Lower lobe of right lung (tissue), 2 donors: ENCODE data around the gene PHYH. TPM values are rescaled to one million over a fixed set of nuclear protein-coding genes. Genes with fewer than 3 reads are reported as not detected.

Experiments
- ATAC-seq, 2 donors: fragments of 200-7000 bp; cut with Tn5 transposase; one replicate each; pipeline ENCODE4 v1.9.1; 2020 to 2022; ENCODE audit warnings: mild to moderate bottlenecking in 2 of 2, moderate library complexity in 2 of 2
- DNase-seq: peaks from one replicate; pipeline ENCODE4 v3.0.0-alpha.2; 2020
- H3K27ac ChIP-seq: fragments of 200-600 bp; one replicate; pipeline ENCODE4 v1.8.0; 2022
- H3K27me3 ChIP-seq: fragments of 200-600 bp; one replicate; pipeline ENCODE4 v1.8.0; 2022; ENCODE audit warnings: low read depth
- H3K36me3 ChIP-seq: fragments of 200-600 bp; one replicate; pipeline ENCODE4 v1.8.0; 2022; ENCODE audit warnings: mild to moderate bottlenecking
- H3K4me1 ChIP-seq: fragments of 200-600 bp; one replicate; pipeline ENCODE4 v1.8.0; 2022
- H3K4me3 ChIP-seq: fragments of 200-600 bp; one replicate; pipeline ENCODE4 v1.8.0; 2022; ENCODE audit warnings: mild to moderate bottlenecking
- H3K9me3 ChIP-seq: fragments of 200-600 bp; one replicate; pipeline ENCODE4 v1.8.0; 2022
- intact Hi-C: fragments of 100-400 bp; cut with DNase I; formaldehyde crosslinking; loops from one replicate; pipeline ENCODE4 v1.11.0; 2022
- long read RNA-seq: library from polyadenylated mRNA; unstranded; transcript quantifications from one replicate; pipeline ENCODE4 v2.0.0, GENCODE V29; 2021
- total RNA-seq: library from RNA; stranded (reverse); fragmentation: NEBNext Ultra II Directional; extraction: Animal tissue kit (Norgen Biotek cat#: 25700); gene quantifications from one replicate; pipeline ENCODE4 v1.2.1, GENCODE V29; 2021
- TF ChIP-seq, protein P1 (sequence below): fragments of 200-600 bp; IDR thresholded peaks from one replicate; pipeline ENCODE4 v1.8.0; 2022; ENCODE audit warnings: antibody characterized with exemption, mild to moderate bottlenecking
- donor health status: DM: no; HTN: yes; CAD: no; lungs with severe emphysema.

Gene PHYH
- 30.3 TPM for total RNA-seq
- long read RNA-seq, transcript PHYH-201 (9 exons, 1,577 nt), result major isoform, 38 of 53 reads
- long read RNA-seq, partial matches to known transcripts, result 3 of 53 reads
- long read RNA-seq, other reads (novel, unspliced or antisense), result 9 of 53 reads

DNA sequence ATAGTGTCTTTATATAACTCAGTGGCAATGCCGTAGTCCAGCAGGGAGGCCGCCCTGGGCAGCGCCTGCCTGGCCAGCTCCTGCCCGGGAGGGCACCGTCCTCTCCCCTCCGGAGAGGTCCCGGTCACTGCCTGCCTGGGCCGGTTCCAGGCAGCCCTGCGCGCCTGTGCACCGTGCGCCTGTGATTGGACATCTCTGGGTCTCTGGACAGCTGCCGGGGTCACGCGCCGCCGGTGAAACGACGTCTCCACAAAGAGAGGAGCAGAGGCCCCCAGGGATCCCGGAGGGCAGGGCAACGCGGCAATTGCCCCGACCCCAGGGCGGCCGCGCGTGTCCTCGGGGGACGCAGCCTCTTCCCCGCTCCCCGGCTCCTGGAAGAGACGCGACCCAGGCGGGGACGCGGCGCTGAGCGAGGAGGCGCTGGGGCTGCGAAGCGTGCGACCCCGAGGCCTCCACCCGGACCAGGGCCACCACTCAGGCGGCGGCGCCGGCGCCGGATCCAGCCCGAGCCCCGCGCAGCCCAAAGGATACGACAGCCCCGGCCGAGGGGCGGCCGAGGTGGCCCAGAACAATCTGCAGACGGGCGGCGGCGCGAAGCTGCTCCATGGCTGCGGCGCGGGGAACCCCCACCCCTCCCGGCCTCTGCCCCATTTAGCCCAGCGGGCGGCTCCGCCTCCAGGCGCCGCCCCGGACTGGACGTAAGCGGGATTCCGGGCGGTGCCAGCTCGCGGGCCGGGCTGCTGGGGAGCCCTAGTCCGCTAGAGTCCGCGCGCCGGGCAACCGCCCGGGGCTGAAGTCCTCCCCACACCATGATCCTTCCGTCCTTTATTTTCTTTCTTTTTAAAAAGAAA is at the start of gene PHYH:
PHYH (minus strand) TSS at position 628 of the 851 bp plus-strand sequence; CDS start at position 606, 22 bp downstream.
- Histone ChIP-seq H3K4me1 (peaks cover 10% of the 10 kb centered on the region), H3K36me3 (peaks cover 8% of the 10 kb centered on the region), H3K4me3 (peak within 1 kb of the TSS; percentile 78), H3K27me3 (no peaks in the 10 kb centered on the region), H3K27ac (peak within 1 kb of the TSS; percentile 99), H3K9me3 (no peaks in the 10 kb centered on the region)
- TF ChIP-seq, protein P1, sequence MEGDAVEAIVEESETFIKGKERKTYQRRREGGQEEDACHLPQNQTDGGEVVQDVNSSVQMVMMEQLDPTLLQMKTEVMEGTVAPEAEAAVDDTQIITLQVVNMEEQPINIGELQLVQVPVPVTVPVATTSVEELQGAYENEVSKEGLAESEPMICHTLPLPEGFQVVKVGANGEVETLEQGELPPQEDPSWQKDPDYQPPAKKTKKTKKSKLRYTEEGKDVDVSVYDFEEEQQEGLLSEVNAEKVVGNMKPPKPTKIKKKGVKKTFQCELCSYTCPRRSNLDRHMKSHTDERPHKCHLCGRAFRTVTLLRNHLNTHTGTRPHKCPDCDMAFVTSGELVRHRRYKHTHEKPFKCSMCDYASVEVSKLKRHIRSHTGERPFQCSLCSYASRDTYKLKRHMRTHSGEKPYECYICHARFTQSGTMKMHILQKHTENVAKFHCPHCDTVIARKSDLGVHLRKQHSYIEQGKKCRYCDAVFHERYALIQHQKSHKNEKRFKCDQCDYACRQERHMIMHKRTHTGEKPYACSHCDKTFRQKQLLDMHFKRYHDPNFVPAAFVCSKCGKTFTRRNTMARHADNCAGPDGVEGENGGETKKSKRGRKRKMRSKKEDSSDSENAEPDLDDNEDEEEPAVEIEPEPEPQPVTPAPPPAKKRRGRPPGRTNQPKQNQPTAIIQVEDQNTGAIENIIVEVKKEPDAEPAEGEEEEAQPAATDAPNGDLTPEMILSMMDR, result no peak
- DNase-seq, result peak; percentile 95
- ATAC-seq, result peak; percentile 95 to 96
- intact Hi-C loops, result no loop called here

DNA sequence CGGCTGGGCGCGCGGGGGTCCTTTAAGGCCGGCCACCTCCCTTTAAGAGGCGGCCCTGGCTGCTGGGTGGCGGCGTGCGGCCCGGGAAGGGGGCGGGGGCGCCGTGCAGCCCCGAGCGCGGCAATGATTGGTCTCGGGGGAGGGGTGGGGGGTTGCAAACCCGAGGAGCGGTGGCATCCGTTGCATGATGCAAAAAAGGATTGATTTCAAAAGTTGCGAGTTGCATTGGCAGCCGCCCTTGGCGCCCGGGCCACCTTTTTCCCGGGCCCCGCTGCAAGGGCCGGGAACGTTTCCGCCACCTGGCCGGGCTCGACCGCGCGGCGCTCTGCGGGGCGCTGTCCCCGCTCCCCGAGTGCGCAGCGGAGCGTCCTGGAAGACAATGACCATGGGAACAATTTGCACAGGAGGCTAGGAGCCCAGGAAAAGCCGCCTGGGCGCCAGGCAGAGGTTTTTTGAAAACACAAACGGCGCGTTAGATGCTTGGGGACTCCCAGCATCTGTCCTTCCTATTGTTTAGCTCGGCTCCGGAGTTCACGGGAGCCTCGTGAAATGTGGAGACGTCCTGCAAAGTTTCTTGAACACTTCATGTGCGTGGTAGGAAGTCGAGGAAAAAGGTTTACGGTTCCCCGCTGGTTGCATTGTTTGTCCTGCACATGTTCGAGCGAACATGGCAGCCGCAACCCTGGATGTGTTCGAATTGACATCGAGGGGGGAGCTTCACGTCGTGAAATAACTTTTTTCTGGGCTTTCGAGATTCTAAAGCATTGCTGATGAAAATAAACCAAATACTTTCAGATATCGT is 48.6 kb upstream of the PHYH start, which contains the start of gene SEPHS1:
SEPHS1 (minus strand) TSS at position 78 of the 802 bp plus-strand sequence. CDS start 3,343 bp downstream, outside the sequence.
- Histone ChIP-seq H3K4me1 (peaks cover 33% of the 10 kb centered on the region), H3K36me3 (no peaks in the 10 kb centered on the region), H3K9me3 (no peaks in the 10 kb centered on the region), H3K27me3 (peaks cover 20% of the 10 kb centered on the region), H3K27ac (peak within 1 kb of the TSS; percentile 92), H3K4me3 (peak within 1 kb of the TSS; percentile 97)
- DNase-seq (peak; percentile 81), ATAC-seq (peak; percentile 83 to 87)
- TF ChIP-seq, protein P1, result no peak
- intact Hi-C loops, result no loop called here

- DNase-seq, result peak; percentile 90
- H3K27me3 ChIP-seq, result peaks cover 12% of the 10 kb centered on the region
- TF ChIP-seq, protein P1, result no peak
- peaks cover 5% of the 10 kb centered on the region for H3K36me3 ChIP-seq
- H3K9me3 ChIP-seq, result no peaks in the 10 kb centered on the region
- peaks cover 33% of the 10 kb centered on the region for H3K4me1 ChIP-seq
- peak overlapping the region; percentile 97 for H3K4me3 ChIP-seq
- intact Hi-C loops, result no loop called here
- ATAC-seq, result peak; percentile 86 to 87
- H3K27ac ChIP-seq, result peak overlapping the region; percentile 92
Observed at GRCh38 chr10:13347500-13348156, 47.8 kb upstream of the PHYH start.

DNA sequence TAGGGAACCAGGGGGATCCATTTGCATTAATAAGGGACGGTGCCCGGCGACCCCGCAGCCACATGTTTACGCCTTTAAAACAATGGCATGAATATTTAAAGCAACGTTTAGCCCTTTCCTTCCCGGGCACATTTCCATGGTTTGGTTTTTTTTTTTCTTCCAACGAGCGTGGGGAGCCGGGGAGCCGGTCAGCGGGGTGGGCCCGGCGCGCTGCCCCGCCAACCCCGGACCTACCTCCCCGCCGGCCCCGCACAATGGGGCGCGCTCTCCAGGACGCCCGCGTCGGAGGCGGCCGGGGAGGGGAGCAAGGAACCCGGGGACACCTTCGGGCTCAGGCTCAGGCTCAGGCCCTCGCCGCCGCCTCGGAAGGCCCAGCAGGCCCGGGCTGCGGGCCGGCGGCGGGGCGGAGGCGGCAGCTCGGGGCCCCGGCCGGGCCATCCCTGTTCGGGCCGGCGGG is 47.2 kb upstream of the PHYH start:
- TF ChIP-seq, protein P1, result no peak
- Histone ChIP-seq H3K36me3 (peaks cover 5% of the 10 kb centered on the region), H3K27ac (peak overlapping the region; percentile 92), H3K4me3 (peak overlapping the region; percentile 97), H3K4me1 (peaks cover 33% of the 10 kb centered on the region), H3K9me3 (no peaks in the 10 kb centered on the region), H3K27me3 (peaks cover 6% of the 10 kb centered on the region)
- intact Hi-C loops, result no loop called here
- DNase-seq, result peak; percentile 53
- peak; percentile 41 to 49 for ATAC-seq
